Sigmoid colon (tissue), 7 donors: ENCODE data around the gene JAZF1. TPM values are rescaled to one million over a fixed set of nuclear protein-coding genes. Genes with fewer than 3 reads are reported as not detected.
A peak's percentile ranks its signal among the peaks of the same experiment; 100 is the strongest.

Experiments
- DNase-seq: peaks from one replicate; pipeline ENCODE4 v3.0.0-alpha.2; 2019
- H3K27ac ChIP-seq, 4 donors: fragments of 200-600 bp; sonication (generic); one replicate each; pipeline ENCODE4 v1.5.1; 2016 to 2019; ENCODE audit warnings: mild to moderate bottlenecking in 1 of 4
- H3K27me3 ChIP-seq, 3 donors: fragments of 200-600 bp; sonication (generic); one replicate each; pipeline ENCODE4 v1.5.1; 2019; ENCODE audit warnings: mild to moderate bottlenecking in 1 of 3
- H3K36me3 ChIP-seq, 4 donors: fragments of 200-600 bp; sonication (generic); one replicate each; pipeline ENCODE4 v1.5.1; 2016 to 2019
- H3K4me1 ChIP-seq, 4 donors: fragments of 200-600 bp; sonication (generic); one replicate each; pipeline ENCODE4 v1.5.1; 2017 to 2019
- H3K4me3 ChIP-seq, 4 donors: fragments of 200-600 bp; sonication (generic); one replicate each; pipeline ENCODE4 v1.5.1; 2017 to 2019; ENCODE audit warnings: mild to moderate bottlenecking in 2 of 4, moderate library complexity in 1 of 4
- H3K9me3 ChIP-seq, 4 donors: fragments of 200-600 bp in 3 of 4; sonication (generic) in 3 of 4; one replicate each; pipeline versions ENCODE4 v1.5.1 to v1.6.1; 2013 to 2019
- CTCF ChIP-seq, 4 experiments: fragments of 450-650 bp in 3 of 4; fragments of 200-600 bp in 1 of 4; IDR thresholded peaks; one replicate each; pipeline ENCODE4 v1.5.1; 2016 to 2019; ENCODE audit warnings: antibody characterized with exemption in 4 of 4, mild to moderate bottlenecking in 3 of 4, moderate library complexity in 2 of 4
- EP300 ChIP-seq, 4 donors: sonication (generic); formaldehyde crosslinking; IDR thresholded peaks; one replicate each; pipeline ENCODE4 v1.6.1; 2017; ENCODE audit warnings: antibody characterized with exemption in 4 of 4
- POLR2A ChIP-seq, 2 donors: fragments of 450-650 bp; IDR thresholded peaks; one replicate each; pipeline ENCODE4 v1.6.1; 2016; ENCODE audit warnings: antibody characterized with exemption in 2 of 2, mild to moderate bottlenecking in 2 of 2, moderate library complexity in 2 of 2
- POLR2AphosphoS5 ChIP-seq, 4 donors: sonication (generic); formaldehyde crosslinking; IDR thresholded peaks; one replicate each; pipeline ENCODE4 v1.6.1; 2017; ENCODE audit warnings: antibody characterized with exemption in 4 of 4
- WGBS, 2 donors: extraction: QIAGEN DNeasy Blood & Tissue Kit; methylation state at CpG; one replicate each; pipeline ENCODE4 v1.1.7; 2013; 5-methylcytosine and 5-hydroxymethylcytosine counted together
- intact Hi-C: fragments of 100-400 bp; cut with DNase I; formaldehyde crosslinking; loops from one replicate; pipeline ENCODE4 v1.15.1; 2023
- polyA plus RNA-seq, 3 donors: library from polyadenylated mRNA; stranded (reverse); fragments of 200-250 nt; gene quantifications; one replicate each; pipeline ENCODE4 v1.2.3, GENCODE V29; 2013
- total RNA-seq, 4 donors: library from RNA; depleted of rRNA; stranded (reverse); fragments of >200 nt; gene quantifications; one replicate each; pipeline ENCODE4 v1.1.0, GENCODE V29; 2016
- donor health status: healthy with polysubstance abuse.
- donor health status: Bipolar disorder and iron deficiency.
- donor health status: healthy.

Gene JAZF1
- total and polyA plus RNA-seq, 7 donors = 4.2 to 59.6 (median 46.4) TPM

DNA sequence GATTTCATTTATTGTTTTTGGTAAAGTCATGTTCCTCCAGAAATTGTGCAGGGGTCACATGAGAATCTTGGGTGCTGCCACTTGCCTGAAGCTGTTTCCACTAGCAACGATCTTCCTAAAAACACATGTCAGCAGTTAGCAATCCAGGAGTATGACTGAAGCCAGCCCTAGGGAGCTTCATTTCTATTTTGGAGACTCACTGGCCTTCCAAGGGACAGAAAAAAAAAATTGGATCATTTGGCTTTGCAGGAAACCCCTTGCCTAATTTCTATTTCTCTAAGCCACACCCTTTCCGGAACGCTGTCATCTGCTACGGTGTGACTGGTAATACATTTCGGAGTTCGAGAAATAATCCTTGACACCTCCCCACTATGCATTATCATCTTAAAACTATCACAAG lies 236.0 kb downstream of the JAZF1 start:
- H3K4me3 ChIP-seq = no peak overlapping the region
- H3K4me1 ChIP-seq = peaks cover 0 to 58% (median 37%) of the 10 kb centered on the region in 4 donors
- 82 to 86% methylated on average over 6 of the region's 6 CpGs for WGBS, 2 donors
- intact Hi-C loops = no loop called here
- H3K36me3 ChIP-seq = no peaks in the 10 kb centered on the region
- no peak for DNase-seq
- no peaks in the 10 kb centered on the region for H3K27me3 ChIP-seq
- peak in 2 of 4 donors; percentile 25 to 56 for TF ChIP-seq POLR2AphosphoS5 (IDR thresholded peaks at IDR 0.05)
- TF ChIP-seq EP300 (IDR thresholded peaks at IDR 0.05) = peak in 1 of 4 donors; percentile 16
- no peak for TF ChIP-seq POLR2A (IDR thresholded peaks at IDR 0.05)
- no peak for TF ChIP-seq CTCF (IDR thresholded peaks at IDR 0.05)
- H3K9me3 ChIP-seq = no peaks in the 10 kb centered on the region
- H3K27ac ChIP-seq = peak overlapping the region in 2 of 4 donors; percentile 23 to 38

- WGBS, 2 donors = 89% methylated on average over 14 of the region's 14 CpGs
- Histone ChIP-seq H3K9me3 (no peaks in the 10 kb centered on the region), H3K4me1 (peaks cover 0 to 45% (median 36%) of the 10 kb centered on the region in 4 donors), H3K36me3 (no peaks in the 10 kb centered on the region), H3K27ac (no peak overlapping the region), H3K27me3 (no peaks in the 10 kb centered on the region), H3K4me3 (no peak overlapping the region)
- TF ChIP-seq EP300 (IDR thresholded peaks at IDR 0.05) (no peak), POLR2A (IDR thresholded peaks at IDR 0.05) (no peak), POLR2AphosphoS5 (IDR thresholded peaks at IDR 0.05) (no peak), CTCF (IDR thresholded peaks at IDR 0.05) (no peak)
- no peak for DNase-seq
- intact Hi-C loops = no loop called here
Observed at GRCh38 chr7:27943241-27943640, 237.4 kb downstream of the JAZF1 start.

DNA sequence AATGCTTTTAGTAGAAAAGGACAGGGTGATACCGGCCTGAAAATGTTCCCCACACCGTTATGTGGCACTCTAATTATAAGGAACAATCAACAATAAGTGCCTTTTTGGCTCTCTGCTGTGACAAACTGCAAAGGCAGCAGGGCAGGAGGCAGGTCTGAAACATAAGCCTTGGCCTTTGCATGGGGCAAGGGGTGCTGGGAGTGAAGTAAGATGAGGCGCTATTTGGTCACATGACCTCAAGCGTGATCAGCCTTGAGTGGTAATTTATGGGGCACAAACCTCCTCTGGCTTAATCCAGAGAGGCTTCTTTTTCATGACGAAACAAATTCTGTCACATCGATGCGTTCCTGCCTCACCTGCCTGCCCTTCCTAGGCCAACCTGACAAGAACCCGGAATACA lies 237.9 kb downstream of the JAZF1 start:
- WGBS, 2 donors = 96 to 98% methylated on average over 8 of the region's 8 CpGs
- Histone ChIP-seq H3K4me3 (no peak overlapping the region), H3K27me3 (no peaks in the 10 kb centered on the region), H3K36me3 (no peaks in the 10 kb centered on the region), H3K9me3 (no peaks in the 10 kb centered on the region), H3K27ac (no peak overlapping the region), H3K4me1 (peaks cover 0 to 40% (median 30%) of the 10 kb centered on the region in 4 donors)
- intact Hi-C loops = no loop called here
- no peak for DNase-seq
- TF ChIP-seq POLR2AphosphoS5 (IDR thresholded peaks at IDR 0.05) (no peak), POLR2A (IDR thresholded peaks at IDR 0.05) (no peak), EP300 (IDR thresholded peaks at IDR 0.05) (no peak), CTCF (IDR thresholded peaks at IDR 0.05) (no peak)

- intact Hi-C loops = no loop called here
- H3K4me3 ChIP-seq = no peak overlapping the region
- TF ChIP-seq POLR2AphosphoS5 (IDR thresholded peaks at IDR 0.05) = no peak
- TF ChIP-seq EP300 (IDR thresholded peaks at IDR 0.05) = no peak
- TF ChIP-seq POLR2A (IDR thresholded peaks at IDR 0.05) = no peak
- no peak for TF ChIP-seq CTCF (IDR thresholded peaks at IDR 0.05)
- no peak overlapping the region for H3K27ac ChIP-seq
- no peaks in the 10 kb centered on the region for H3K27me3 ChIP-seq
- WGBS, 2 donors = 68 to 86% methylated on average over 2 of the region's 2 CpGs
- no peaks in the 10 kb centered on the region for H3K9me3 ChIP-seq
- H3K36me3 ChIP-seq = no peaks in the 10 kb centered on the region
- H3K4me1 ChIP-seq = peaks cover 0 to 37% (median 29%) of the 10 kb centered on the region in 4 donors
- no peak for DNase-seq
Observed at GRCh38 chr7:27941522-27941921, 239.1 kb downstream of the JAZF1 start.

GRCh38 chr7:27940341-27940740 lies 240.3 kb downstream of the JAZF1 start:
- H3K36me3 ChIP-seq = no peaks in the 10 kb centered on the region
- H3K4me3 ChIP-seq = no peak overlapping the region
- no peak overlapping the region for H3K27ac ChIP-seq
- DNase-seq = no peak
- H3K9me3 ChIP-seq = no peaks in the 10 kb centered on the region
- 85 to 90% methylated on average over 9 of the region's 9 CpGs for WGBS, 2 donors
- intact Hi-C loops = no loop called here
- TF ChIP-seq CTCF (IDR thresholded peaks at IDR 0.05) (no peak), POLR2A (IDR thresholded peaks at IDR 0.05) (no peak), EP300 (IDR thresholded peaks at IDR 0.05) (no peak), POLR2AphosphoS5 (IDR thresholded peaks at IDR 0.05) (no peak)
- H3K27me3 ChIP-seq = no peaks in the 10 kb centered on the region
- peaks cover 0 to 34% (median 22%) of the 10 kb centered on the region in 4 donors for H3K4me1 ChIP-seq
